GM21447 (cell line): ENCODE measurements around the gene MRPS23.
"Not testable (repeated sequence)": the region's sequence is repeated elsewhere in the genome, so short reads cannot be mapped to it uniquely, and the experiment has no call there.

Experiments used
- ATAC-seq: cut with Tn5 transposase; IDR thresholded peaks from one replicate; pipeline ENCODE4 v1.9.1; 2021; ENCODE audit not compliant: unreplicated experiment

Gene MRPS23

GRCh38 chr17:57864273-57864672 is 14.4 kb upstream of the MRPS23 start:
- ATAC-seq: no peak

GRCh38 chr17:57862694-57863667 is 13.1 kb upstream of the MRPS23 start:
- no peak for ATAC-seq

GRCh38 chr17:57861790-57862693 is 12.2 kb upstream of the MRPS23 start:
- no peak for ATAC-seq

- peak; percentile 62 for ATAC-seq
Observed at GRCh38 chr17:57861000-57861789, 11.4 kb upstream of the MRPS23 start.

- ATAC-seq: no peak
Observed at GRCh38 chr17:57860414-57860999, 10.7 kb upstream of the MRPS23 start.

- no peak for ATAC-seq
Observed at GRCh38 chr17:57859601-57860413, 10.0 kb upstream of the MRPS23 start.

- ATAC-seq: no peak
Observed at GRCh38 chr17:57858838-57859237, 9.0 kb upstream of the MRPS23 start.

- ATAC-seq: no peak
Observed at GRCh38 chr17:57856792-57857620, 7.2 kb upstream of the MRPS23 start.

- ATAC-seq: no peak
Observed at GRCh38 chr17:57855391-57856035, 5.7 kb upstream of the MRPS23 start.

- no peak for ATAC-seq
Observed at GRCh38 chr17:57853695-57854094, 3.9 kb upstream of the MRPS23 start.

GRCh38 chr17:57852955-57853328 is 3.1 kb upstream of the MRPS23 start:
- no peak for ATAC-seq

GRCh38 chr17:57852092-57852954 is 2.5 kb upstream of the MRPS23 start:
- no peak for ATAC-seq

- peak; percentile 11 for ATAC-seq
Observed at GRCh38 chr17:57849163-57849873, 526 bp downstream of the MRPS23 start.

GRCh38 chr17:57846056-57846945 is 3.5 kb downstream of the MRPS23 start:
- not testable (repeated sequence) for ATAC-seq

GRCh38 chr17:57842280-57842679 is 7.6 kb downstream of the MRPS23 start:
- ATAC-seq: no peak

- ATAC-seq: no peak
Observed at GRCh38 chr17:57839571-57839923, 10.3 kb downstream of the MRPS23 start.
